ENCODE results near the gene IL19.

DNA sequence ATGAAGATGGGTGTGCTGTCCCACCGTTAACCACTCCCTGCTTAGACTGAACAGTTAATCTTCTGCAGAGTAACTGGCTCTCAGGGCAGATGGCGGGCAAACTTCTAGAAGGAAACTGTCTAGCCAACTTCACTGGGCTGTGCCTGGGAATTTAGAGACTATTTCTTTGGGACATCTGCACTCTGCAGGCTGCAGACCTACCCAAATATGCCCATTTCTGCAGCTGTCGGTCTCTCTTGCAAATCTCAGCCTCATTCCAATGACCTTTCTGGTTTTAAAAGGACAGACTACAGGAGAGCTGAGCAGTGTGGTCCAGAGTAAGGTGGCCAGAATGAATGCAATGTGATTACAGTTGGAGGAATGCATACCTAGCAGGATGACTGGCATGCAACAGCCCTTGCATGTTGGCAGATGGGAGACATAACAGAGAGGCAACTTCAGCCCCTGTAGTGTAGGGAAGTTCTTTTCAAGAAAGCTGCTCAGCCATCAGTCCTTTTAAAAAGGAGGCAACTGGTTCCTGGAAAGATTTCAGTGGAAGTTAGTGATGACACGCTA lies 68.5 kb downstream of the IL19 start:
- TF ChIP-seq, protein P1, sequence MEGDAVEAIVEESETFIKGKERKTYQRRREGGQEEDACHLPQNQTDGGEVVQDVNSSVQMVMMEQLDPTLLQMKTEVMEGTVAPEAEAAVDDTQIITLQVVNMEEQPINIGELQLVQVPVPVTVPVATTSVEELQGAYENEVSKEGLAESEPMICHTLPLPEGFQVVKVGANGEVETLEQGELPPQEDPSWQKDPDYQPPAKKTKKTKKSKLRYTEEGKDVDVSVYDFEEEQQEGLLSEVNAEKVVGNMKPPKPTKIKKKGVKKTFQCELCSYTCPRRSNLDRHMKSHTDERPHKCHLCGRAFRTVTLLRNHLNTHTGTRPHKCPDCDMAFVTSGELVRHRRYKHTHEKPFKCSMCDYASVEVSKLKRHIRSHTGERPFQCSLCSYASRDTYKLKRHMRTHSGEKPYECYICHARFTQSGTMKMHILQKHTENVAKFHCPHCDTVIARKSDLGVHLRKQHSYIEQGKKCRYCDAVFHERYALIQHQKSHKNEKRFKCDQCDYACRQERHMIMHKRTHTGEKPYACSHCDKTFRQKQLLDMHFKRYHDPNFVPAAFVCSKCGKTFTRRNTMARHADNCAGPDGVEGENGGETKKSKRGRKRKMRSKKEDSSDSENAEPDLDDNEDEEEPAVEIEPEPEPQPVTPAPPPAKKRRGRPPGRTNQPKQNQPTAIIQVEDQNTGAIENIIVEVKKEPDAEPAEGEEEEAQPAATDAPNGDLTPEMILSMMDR (IDR thresholded peaks at IDR 0.05; ENCODE audit: low read depth, low read length, missing input control) = no peak
- no peak for TF ChIP-seq SP1 (IDR thresholded peaks at IDR 0.05)
- no peak for TF ChIP-seq TAF1 (conservative IDR thresholded peaks at IDR 0.05)
- no peak for TF ChIP-seq EGR1 (IDR thresholded peaks at IDR 0.05; ENCODE audit: low read depth in 2 of 2)
- no peak for TF ChIP-seq MAX (IDR thresholded peaks at IDR 0.05)

Measured in liver (tissue), 3 donors.